Lower leg skin (tissue), 3 donors: ENCODE measurements around the gene DAB1.

ENCODE experiments used
- POLR2A ChIP-seq, 2 donors: fragments of 450-650 bp; IDR thresholded peaks; one replicate each; pipeline ENCODE4 v1.6.1; 2016 to 2017; ENCODE audit warnings: antibody characterized with exemption in 2 of 2, mild to moderate bottlenecking in 1 of 2, moderate library complexity in 1 of 2
- TF ChIP-seq, protein P1 (sequence below), 3 donors: fragments of 450-650 bp; IDR thresholded peaks; one replicate each; pipeline ENCODE4 v1.5.1; 2016; ENCODE audit warnings: antibody characterized with exemption in 3 of 3, mild to moderate bottlenecking in 3 of 3, moderate library complexity in 2 of 3

DNA sequence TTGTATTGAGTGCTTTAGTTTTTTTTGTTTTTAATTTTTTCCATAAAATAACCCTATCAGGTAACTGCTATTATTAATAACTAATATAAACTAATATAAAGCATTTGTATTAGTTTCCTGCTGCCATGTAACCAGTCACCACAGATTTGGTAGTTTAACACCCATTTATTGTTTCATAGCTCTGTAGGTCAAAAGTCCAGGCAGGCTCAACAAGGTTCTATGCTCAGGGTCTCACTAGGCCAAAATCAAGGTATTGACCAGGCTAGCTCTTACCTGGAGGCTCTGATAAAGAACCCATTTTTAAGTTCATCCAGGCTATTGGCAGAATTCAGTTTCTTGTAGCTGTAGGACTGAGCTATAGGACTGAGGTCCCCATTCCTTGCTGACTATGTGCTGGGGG is 189.4 kb downstream of the DAB1 start:
- TF ChIP-seq, protein P1, sequence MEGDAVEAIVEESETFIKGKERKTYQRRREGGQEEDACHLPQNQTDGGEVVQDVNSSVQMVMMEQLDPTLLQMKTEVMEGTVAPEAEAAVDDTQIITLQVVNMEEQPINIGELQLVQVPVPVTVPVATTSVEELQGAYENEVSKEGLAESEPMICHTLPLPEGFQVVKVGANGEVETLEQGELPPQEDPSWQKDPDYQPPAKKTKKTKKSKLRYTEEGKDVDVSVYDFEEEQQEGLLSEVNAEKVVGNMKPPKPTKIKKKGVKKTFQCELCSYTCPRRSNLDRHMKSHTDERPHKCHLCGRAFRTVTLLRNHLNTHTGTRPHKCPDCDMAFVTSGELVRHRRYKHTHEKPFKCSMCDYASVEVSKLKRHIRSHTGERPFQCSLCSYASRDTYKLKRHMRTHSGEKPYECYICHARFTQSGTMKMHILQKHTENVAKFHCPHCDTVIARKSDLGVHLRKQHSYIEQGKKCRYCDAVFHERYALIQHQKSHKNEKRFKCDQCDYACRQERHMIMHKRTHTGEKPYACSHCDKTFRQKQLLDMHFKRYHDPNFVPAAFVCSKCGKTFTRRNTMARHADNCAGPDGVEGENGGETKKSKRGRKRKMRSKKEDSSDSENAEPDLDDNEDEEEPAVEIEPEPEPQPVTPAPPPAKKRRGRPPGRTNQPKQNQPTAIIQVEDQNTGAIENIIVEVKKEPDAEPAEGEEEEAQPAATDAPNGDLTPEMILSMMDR (IDR thresholded peaks at IDR 0.05) = no peak
- TF ChIP-seq POLR2A (IDR thresholded peaks at IDR 0.05) = no peak
